ENCODE measurements around the gene ENOX1. TPM values are rescaled to one million over a fixed set of nuclear protein-coding genes. Genes with fewer than 3 reads are reported as not detected.

Gene ENOX1
- total RNA-seq, 2 experiments from 2014 or later: 0.09 TPM

- H3K9me3 Mint-ChIP-seq: no peaks in the 10 kb centered on the region
- H3K27me3 Mint-ChIP-seq: peaks cover 7% of the 10 kb centered on the region
- ChIA-PET POLR2A (no interaction called here), CTCF (no interaction called here)
- no peak for DNase-seq
- H3K27ac Mint-ChIP-seq: no peak overlapping the region
- TF ChIP-seq, protein P1, sequence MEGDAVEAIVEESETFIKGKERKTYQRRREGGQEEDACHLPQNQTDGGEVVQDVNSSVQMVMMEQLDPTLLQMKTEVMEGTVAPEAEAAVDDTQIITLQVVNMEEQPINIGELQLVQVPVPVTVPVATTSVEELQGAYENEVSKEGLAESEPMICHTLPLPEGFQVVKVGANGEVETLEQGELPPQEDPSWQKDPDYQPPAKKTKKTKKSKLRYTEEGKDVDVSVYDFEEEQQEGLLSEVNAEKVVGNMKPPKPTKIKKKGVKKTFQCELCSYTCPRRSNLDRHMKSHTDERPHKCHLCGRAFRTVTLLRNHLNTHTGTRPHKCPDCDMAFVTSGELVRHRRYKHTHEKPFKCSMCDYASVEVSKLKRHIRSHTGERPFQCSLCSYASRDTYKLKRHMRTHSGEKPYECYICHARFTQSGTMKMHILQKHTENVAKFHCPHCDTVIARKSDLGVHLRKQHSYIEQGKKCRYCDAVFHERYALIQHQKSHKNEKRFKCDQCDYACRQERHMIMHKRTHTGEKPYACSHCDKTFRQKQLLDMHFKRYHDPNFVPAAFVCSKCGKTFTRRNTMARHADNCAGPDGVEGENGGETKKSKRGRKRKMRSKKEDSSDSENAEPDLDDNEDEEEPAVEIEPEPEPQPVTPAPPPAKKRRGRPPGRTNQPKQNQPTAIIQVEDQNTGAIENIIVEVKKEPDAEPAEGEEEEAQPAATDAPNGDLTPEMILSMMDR (IDR thresholded peaks at IDR 0.05): no peak
- H3K4me1 Mint-ChIP-seq (ENCODE audit: low read depth): no peaks in the 10 kb centered on the region
- intact Hi-C loops (cut with micrococcal nuclease): no loop called here
- no peak for ATAC-seq
- no peaks in the 10 kb centered on the region for H3K36me3 Mint-ChIP-seq (ENCODE audit: low read depth)
- H3K4me3 Mint-ChIP-seq: no peak overlapping the region
Observed at GRCh38 chr13:43822969-43823368, 36.2 kb upstream of the ENOX1 start.

DNA sequence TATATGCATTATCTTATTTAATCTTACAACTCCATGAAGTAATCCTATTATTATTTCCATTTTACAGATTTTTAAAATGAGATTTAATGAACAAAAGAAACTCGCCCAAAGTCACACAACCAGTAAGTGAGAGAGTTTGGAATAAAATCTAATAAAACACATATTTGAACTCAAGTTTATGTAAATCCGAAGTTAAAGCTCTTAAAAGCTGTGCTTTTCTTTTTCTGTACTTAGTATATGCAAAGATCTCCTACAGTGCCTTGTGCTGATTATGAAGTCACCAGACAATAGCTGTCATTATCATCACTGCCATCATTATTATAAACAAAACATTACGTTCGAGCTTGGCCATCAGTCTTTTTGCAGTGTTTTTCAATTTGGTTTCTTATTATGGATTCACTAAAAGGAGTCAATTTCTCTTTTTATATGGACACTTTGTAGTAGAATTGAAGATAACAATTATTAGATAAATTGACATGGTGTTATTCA, 29.7 kb upstream of the ENOX1 start:
- ChIA-PET CTCF (interaction anchor here (2.0 kb wide), 1 partner anchor 12 kb away, joined by 4 read pairs; no protein-coding TSS in a partner anchor), POLR2A (no interaction called here)
- H3K4me1 Mint-ChIP-seq (ENCODE audit: low read depth): no peaks in the 10 kb centered on the region
- ATAC-seq (no peak), DNase-seq (no peak)
- TF ChIP-seq, protein P1 (IDR thresholded peaks at IDR 0.05): no peak
- no peak overlapping the region for H3K27ac Mint-ChIP-seq
- no peaks in the 10 kb centered on the region for H3K9me3 Mint-ChIP-seq
- H3K36me3 Mint-ChIP-seq (ENCODE audit: low read depth): no peaks in the 10 kb centered on the region
- no peak overlapping the region for H3K4me3 Mint-ChIP-seq
- H3K27me3 Mint-ChIP-seq: peaks cover 21% of the 10 kb centered on the region
- intact Hi-C loops (cut with micrococcal nuclease): no loop called here

GRCh38 chr13:43815204-43815603, 28.4 kb upstream of the ENOX1 start:
- Mint-ChIP-seq H3K4me1 (ENCODE audit: low read depth) (no peaks in the 10 kb centered on the region), H3K27ac (no peak overlapping the region), H3K4me3 (no peak overlapping the region), H3K36me3 (ENCODE audit: low read depth) (no peaks in the 10 kb centered on the region), H3K9me3 (no peaks in the 10 kb centered on the region), H3K27me3 (peaks cover 22% of the 10 kb centered on the region)
- ChIA-PET CTCF (interaction anchor here (2.0 kb wide), 1 partner anchor 11 kb away, joined by 4 read pairs; no protein-coding TSS in a partner anchor), POLR2A (interaction anchor here (0.7 to 1.1 kb wide), 3 partner anchors 10 to 881 kb away, joined by 3 to 6 read pairs (median 3); no protein-coding TSS in a partner anchor)
- DNase-seq (no peak), ATAC-seq (no peak)
- TF ChIP-seq, protein P1 (IDR thresholded peaks at IDR 0.05): no peak
- intact Hi-C loops (cut with micrococcal nuclease): no loop called here

DNA sequence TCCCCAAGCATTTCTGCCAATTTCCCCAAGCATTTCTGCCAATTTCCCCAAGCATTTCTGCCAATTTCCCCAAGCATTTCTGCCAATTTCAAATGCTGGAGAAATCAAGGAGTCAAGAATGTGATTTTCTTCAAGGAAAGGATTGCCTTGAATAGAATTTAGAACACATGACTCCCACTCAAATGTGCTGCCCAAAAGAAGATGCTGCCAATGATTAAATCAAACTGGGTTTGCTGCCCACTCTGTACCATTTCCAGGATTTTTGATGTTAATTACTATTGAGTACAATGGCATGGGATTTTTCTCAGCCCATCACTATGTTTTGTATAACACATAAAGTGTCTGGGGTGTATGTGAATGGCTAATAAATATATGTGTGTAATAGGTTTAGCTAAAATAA, 21.9 kb upstream of the ENOX1 start:
- Mint-ChIP-seq H3K4me3 (no peak overlapping the region), H3K4me1 (ENCODE audit: low read depth) (peaks cover 2% of the 10 kb centered on the region), H3K27me3 (peaks cover 4% of the 10 kb centered on the region), H3K36me3 (ENCODE audit: low read depth) (no peaks in the 10 kb centered on the region), H3K27ac (no peak overlapping the region), H3K9me3 (no peaks in the 10 kb centered on the region)
- TF ChIP-seq, protein P1 (IDR thresholded peaks at IDR 0.05): no peak
- ATAC-seq: no peak
- no peak for DNase-seq
- CTCF ChIA-PET: no interaction called here
- intact Hi-C loops (cut with micrococcal nuclease): loop anchor here (10.0 kb wide), 1 partner anchor 724 kb away; no protein-coding TSS in a partner anchor
- POLR2A ChIA-PET: no interaction called here

DNA sequence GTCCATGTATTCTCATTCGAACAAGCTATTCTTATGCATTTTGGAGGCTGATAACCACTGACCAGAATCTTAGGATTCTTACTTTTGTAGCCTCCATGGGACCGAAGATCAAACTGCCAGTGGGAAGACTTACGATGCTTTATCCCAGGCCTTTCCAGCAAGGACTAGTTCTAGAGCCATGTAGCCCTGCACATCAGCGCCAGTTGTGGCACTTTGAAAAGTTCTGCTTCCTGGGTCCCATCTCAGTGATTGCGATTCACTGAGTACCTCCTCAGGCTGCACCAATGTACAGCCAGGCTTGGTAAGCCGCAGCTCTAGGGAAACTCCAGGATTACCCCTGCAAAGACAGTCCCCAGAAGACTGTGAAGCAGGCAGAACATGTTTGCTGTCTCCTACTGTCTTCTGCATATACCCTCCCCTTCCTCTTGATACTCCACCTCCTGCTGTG, 18.9 kb upstream of the ENOX1 start:
- no peak for ATAC-seq

More for the DNA sequence above, 18.9 kb upstream of the ENOX1 start:
- TF ChIP-seq, protein P1 (IDR thresholded peaks at IDR 0.05): no peak
- Mint-ChIP-seq H3K9me3 (no peaks in the 10 kb centered on the region), H3K27me3 (peaks cover 2% of the 10 kb centered on the region), H3K4me3 (no peak overlapping the region), H3K27ac (no peak overlapping the region), H3K4me1 (ENCODE audit: low read depth) (peaks cover 2% of the 10 kb centered on the region), H3K36me3 (ENCODE audit: low read depth) (no peaks in the 10 kb centered on the region)
- ChIA-PET POLR2A (no interaction called here), CTCF (interaction anchor here (1.2 to 3.0 kb wide), 2 partner anchors 13 to 15 kb away, joined by 3 to 23 read pairs; no protein-coding TSS in a partner anchor)
- intact Hi-C loops (cut with micrococcal nuclease): loop anchor here (10.0 kb wide), 1 partner anchor 721 kb away; no protein-coding TSS in a partner anchor
- no peak for DNase-seq
